ENCODE results near the gene ABR. TPM values are rescaled to one million over a fixed set of nuclear protein-coding genes. Genes with fewer than 3 reads are reported as not detected.

ABR gene
- total and polyA plus RNA-seq, 2 of the 8 experiments (the other 6 are each of a cell fraction or from before 2014, with no cell fraction given): 44.8 to 47.2 TPM

GRCh38 chr17:1202291-1202690 lies 22.5 kb upstream of the ABR start (continued):
- TF ChIP-seq RXRA (IDR thresholded peaks at IDR 0.05; ENCODE audit: insufficient read depth, low read depth, low read length) (no peak), TAF1 (IDR thresholded peaks at IDR 0.05; ENCODE audit: low read depth, low read length) (no peak), RFX5 (IDR thresholded peaks at IDR 0.05; ENCODE audit: borderline replicate concordance, low read depth, low read length) (no peak), KDM1A (IDR thresholded peaks at IDR 0.05; ENCODE audit: borderline replicate concordance, low read length) (no peak), BRCA1 (IDR thresholded peaks at IDR 0.05; ENCODE audit: low read depth, low read length) (no peak), SP2 (IDR thresholded peaks at IDR 0.05; ENCODE audit: low read length) (no peak), JUN (IDR thresholded peaks at IDR 0.05; ENCODE audit: low read depth, low read length) (no peak), SAP30 (IDR thresholded peaks at IDR 0.05; ENCODE audit: insufficient read depth, insufficient replicate concordance, low read length) (no peak)
